ENCODE measurements around the gene NDUFS8.
"Not testable (repeated sequence)": the region's sequence is repeated elsewhere in the genome, so short reads cannot be mapped to it uniquely, and the experiment has no call there.

DNA sequence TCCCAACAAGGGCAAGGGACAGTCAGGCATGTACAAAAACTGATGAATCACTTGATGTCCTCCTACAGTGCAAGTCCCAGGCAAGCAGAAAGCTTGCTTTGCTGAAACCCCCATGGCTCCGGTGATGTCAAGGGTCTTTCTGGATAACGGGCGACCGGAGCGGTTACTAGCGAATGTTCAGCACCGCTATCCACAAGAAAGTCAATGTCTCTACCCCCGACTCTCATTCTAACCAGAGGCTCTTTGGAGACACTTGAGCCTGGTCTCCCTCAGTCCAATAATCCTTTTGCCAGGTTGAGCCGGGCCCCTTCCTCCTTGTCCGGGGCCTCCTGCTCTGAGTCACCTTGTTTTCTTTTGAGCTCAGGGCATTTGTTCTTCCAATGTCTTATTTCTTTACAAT lies 49.3 kb upstream of the NDUFS8 start:
- TF ChIP-seq, protein P1, sequence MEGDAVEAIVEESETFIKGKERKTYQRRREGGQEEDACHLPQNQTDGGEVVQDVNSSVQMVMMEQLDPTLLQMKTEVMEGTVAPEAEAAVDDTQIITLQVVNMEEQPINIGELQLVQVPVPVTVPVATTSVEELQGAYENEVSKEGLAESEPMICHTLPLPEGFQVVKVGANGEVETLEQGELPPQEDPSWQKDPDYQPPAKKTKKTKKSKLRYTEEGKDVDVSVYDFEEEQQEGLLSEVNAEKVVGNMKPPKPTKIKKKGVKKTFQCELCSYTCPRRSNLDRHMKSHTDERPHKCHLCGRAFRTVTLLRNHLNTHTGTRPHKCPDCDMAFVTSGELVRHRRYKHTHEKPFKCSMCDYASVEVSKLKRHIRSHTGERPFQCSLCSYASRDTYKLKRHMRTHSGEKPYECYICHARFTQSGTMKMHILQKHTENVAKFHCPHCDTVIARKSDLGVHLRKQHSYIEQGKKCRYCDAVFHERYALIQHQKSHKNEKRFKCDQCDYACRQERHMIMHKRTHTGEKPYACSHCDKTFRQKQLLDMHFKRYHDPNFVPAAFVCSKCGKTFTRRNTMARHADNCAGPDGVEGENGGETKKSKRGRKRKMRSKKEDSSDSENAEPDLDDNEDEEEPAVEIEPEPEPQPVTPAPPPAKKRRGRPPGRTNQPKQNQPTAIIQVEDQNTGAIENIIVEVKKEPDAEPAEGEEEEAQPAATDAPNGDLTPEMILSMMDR (IDR thresholded peaks at IDR 0.05) = not testable (repeated sequence)
- TF ChIP-seq EZH2 (IDR thresholded peaks at IDR 0.05; ENCODE audit: borderline replicate concordance, insufficient read depth, low read depth, low read length, poor library complexity, severe bottlenecking) = not testable (repeated sequence)

Measured in B cell (primary cell).